Stimulated activated CD4-positive, alpha-beta T cell treated with anti-CD3 and anti-CD28 coated beads, Interleukin-2, amount 100 ng/mL, for 48 hours (primary cell): ENCODE data around the gene GRB2.
"Not testable (repeated sequence)": the region's sequence is repeated elsewhere in the genome, so short reads cannot be mapped to it uniquely, and the experiment has no call there.

ENCODE experiments used
- DNase-seq, 2 donors: peaks; one replicate each; pipeline ENCODE4 v3.0.0-alpha.2; 2020

Gene GRB2

DNA sequence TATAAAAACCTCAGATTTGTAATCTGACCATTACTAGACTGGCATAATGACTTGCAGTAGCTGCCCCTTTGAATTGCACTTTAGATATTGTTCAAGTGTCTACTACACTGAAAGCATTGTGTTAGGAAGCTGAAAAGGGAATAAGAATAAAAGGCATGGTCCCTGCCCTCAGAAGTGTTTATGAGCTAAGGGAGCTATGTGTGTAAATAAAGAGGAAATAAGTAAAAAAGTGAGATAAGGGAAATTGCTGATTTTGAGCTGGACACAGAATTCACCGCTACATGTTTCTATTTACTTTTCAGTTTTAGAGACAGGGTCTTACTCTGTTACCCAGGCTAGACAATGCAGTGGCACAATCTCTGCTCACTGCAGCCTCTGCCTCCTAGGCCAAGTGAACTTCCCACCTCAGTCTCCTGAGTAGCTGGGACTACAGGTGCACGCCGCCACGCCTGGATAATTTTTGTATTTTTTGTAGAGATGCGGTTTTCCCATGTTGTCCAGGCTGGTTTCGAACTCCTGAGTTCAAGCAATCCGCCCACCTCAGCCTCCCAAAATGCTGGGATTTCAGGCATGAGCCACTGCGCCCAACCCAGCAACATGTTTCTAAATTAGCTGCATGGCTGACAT is 57.0 kb downstream of the GRB2 start:
- DNase-seq = no peak

DNA sequence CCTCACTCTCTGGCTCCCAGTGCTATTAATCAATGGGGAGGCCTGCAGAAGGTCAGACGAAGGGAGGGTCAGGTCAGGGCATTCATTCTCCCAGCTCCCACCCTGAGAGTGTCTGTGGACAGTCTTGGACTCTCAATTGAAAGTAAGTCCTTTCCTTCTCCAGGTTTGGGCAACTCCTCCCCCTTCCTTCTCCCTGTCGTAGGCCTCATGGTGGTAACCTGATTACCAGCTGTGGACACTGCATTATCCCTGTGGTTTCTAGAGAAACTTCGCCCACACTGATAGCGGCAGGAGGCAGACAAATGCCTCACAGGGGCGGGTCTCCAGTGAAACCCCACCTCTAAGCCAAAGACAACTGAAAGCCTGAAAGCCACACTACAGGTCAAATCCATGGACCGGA is 58.6 kb downstream of the GRB2 start:
- no peak for DNase-seq

DNA sequence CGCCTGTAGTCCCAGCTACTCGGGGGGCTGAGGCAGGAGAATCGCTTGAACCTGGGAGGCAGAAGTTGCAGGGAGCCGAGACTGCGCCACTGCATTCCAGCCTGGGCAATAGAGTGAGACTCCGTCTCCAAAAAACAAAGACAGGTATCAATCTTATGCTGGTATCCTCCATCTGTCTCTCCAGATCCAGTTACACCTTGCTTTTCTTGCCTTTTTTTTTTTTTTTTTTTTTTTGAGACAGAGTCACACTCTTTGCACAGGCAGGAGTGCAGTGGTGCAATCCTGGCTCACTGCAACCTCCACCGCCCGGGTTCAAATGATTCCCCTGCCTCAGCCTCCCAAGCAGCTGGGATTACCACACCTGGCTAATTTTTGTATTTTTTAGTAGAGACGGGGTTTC is 59.1 kb downstream of the GRB2 start:
- DNase-seq = not testable (repeated sequence)

DNA sequence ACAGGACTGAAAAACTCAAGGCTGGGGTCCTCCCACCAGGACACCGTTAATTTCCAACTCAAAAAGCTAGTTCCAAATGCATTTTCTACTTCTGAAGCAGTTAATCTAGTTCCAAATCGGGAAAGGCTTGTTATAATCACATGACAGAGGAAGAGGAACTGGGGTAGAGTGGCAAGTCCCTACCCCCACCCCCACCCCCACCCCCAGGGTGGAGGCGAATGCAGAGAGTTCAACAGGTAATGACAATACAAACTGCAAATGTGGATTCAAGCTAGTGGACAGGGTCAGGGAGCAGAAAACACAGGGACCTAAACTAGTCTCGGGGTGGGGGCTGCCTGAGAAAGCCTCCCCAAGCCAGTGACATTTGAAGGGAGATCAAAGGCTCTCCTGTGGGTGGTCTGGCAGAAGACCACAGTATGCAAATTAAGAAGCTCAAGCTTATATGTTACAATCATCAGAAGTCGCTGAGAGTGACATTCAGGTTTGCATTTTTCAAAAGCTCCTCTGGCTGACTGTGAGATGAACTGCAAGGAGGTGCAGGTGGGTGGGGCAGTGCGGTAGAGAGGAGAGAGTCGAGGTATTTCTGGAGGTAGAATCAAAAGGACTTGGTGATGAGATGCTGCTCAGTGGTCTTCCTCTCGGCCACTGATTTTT is 59.8 kb downstream of the GRB2 start:
- DNase-seq = no peak

DNA sequence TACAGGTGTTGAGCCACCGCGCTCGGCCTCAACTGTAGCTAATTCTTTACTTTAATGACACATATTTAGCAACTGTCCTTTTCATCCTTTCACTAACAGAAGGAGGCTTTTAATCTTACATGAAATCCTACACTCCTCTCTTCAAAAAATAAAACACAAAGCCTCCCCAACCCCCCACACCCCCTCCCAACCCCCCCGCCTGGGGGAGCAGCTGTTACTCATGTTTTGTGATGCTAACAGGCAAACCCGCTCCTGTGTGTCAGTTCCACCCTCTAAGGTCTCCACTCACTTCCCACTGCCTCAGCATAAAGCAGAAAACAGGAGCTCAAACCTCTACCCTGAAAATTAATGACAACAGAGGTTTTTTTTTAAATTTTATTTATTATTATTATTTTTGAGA is 60.8 kb downstream of the GRB2 start:
- peak in 1 of 2 donors; percentile 30 for DNase-seq

DNA sequence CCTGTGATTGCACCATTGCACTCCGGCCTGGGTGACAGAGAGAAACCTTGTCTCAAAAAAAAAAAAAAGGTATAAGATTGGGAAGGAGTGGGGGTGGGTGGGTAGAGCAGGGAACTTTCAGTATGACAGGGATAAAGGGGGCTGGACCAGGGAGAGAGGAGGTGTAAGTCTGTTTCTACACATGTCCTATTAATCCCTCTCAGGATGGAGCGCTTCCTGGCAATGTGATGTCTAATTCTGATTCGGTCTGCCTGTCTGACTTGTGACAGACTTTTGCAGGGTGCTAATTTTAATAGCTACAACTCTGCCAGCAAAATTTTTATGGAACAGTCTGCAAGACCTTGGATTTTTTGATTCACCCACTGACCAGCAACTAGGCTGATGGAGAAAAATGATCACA is 62.5 kb downstream of the GRB2 start:
- DNase-seq = no peak

DNA sequence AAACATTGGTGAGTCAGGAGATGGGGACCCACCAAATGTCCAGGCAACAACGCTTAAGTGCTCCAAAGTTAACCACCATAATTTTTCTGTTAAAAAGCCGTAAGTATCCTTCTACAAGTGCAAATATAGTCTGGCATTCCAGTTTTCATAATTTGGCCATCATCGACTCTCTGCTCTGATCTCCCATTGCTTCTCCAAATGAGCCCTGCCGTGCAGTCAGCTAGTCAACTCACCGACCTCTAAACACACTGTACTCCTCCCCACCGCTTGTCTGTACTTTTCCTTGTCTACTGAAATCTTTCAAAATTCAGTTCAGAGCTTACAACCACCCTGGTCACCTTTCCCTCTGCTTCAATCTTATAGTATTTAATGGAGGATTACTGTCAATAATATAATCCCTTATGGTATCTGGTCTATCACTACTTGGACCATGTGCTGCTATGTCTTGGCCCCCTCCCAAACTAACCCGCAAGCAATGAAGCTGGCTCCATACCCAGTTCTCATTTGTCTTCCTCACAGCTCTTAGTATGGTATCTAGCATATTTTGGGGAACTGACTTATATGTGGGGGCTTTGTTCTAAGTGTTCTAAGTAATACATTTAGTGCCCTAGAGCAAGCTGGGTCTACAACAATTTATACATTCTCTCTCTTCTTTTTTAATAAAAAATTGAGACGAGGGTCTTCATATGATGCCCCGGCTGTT is 63.5 kb downstream of the GRB2 start:
- no peak for DNase-seq

DNA sequence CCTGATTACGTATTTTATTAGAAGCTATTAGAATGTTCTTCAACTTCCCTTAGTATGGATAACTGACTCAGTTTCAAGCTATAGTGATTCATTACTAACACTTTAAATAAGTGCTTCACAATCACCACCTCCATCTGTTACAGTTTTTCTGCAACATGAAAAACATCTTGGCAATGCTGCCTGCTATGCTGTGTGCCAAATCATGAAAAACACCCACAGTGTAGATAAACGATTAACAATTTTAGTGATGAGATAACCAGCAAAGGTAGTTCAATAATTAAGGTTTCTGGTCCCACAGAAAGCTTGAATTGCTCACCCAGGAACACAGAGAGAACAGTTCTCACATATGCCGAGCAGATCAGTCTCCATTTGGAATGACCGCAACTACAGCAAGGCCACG is 64.8 kb downstream of the GRB2 start:
- DNase-seq = no peak

DNA sequence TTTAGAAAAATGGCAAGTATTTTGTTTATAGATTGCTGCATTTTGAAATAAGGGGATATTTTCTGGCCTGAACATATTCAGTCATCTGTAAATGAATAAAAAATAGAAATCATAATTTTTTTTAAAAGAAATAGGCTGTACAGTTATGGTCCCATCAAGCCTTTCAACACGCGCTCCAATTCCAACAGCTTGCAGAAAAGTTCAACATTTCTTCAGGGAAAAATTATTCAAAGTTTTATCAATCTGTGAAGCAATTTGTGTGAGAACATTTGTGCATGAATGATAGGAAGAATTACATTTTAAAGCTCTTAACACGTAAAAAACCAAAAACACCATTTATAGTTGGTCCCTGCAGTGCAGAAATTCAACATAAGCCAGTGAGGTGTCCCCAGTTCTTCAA is 65.5 kb downstream of the GRB2 start:
- DNase-seq = no peak

DNA sequence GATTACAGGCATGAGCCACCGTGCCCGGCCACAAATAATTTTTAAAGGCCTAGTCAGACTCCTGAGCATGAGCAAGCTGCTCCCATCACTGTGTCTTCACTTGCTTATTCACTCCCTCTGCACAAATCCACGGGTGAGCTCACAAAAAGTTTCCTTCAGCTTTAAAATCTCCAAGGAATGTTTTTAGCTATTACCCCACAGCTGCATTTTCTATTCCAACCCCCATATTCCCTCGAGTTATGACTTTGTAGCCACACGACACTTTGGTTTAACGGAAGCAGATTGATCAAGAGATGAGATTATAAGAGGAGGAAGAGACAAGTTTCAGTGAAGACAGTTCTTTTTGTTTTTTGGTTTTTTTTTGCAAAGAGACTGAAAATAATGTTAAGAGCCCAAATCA is 67.1 kb downstream of the GRB2 start:
- DNase-seq = no peak

DNA sequence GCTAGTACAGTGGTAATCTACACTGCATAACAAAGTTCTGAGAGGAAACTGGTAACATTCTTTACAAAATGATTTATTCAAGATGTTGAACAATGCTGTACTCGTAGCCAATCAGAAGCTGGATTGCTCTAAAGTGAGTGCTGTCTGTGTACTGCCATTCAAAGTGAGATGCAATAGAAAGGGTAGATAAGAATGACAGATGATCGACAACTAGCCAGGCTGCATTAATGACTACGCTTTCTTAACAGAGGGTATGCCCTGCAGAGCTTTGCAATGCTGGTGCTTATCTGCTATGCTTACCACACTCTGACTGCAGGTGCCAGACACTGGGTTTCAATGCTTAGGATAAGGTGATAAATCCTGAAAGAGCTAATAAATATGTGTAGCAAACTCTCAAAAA is 70.2 kb downstream of the GRB2 start:
- no peak for DNase-seq

DNA sequence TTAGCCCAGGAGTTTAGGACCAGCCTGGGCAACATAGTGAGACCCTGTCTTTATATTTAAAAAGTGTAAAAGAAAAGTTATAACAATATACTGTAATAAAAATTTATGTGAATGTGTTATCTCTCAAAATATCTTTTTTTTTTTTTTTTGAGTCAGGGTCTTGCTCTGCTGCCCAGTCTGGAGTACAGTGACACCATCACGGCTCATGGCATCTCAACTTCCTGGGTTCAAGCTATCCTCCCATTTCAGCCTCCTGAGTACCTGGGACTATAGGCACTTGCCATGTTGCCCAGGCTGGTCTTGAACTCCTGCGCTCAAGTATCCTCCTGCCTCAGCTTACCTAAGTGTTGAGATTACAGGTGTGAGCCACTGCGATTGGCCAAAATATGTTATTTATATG is 70.8 kb downstream of the GRB2 start:
- no peak for DNase-seq

DNA sequence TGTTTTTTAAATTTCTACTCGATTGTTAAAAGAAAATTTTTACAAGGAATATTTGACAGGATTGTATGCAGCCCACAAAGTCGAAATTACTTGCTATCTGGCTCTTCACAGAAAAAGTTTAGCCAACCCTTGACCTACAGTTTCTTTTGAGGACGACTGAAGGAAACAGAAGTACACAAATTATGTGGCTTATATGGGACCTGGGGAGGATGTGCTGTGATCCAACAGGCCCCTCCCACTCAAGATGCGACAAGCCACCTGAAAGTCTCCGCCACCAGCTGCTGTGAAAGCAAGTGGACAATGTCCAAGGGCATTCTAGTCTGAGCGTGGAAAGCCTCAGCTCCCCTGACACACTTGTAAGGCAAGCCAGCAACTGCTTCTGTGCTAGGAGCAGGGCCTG is 73.8 kb downstream of the GRB2 start:
- no peak for DNase-seq

DNA sequence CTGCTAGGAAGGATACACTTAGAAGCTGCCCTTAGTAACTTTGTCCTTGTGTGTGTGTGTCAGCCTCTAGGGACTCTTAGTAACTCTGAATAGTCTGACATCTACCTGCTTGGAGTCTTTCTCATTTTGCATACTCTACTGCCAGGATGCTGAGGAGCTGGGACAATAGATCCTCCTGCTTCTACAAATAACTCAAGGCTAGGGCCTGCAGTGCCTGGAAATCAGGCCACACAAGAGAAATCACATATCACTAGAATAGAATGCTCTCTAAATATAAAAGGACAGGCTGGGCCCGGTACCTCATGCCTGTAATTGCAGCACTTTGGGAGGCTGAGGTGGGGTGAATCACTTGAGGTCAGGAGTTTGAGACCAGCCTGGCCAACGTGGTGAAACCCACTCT is 77.7 kb downstream of the GRB2 start:
- DNase-seq = no peak

DNA sequence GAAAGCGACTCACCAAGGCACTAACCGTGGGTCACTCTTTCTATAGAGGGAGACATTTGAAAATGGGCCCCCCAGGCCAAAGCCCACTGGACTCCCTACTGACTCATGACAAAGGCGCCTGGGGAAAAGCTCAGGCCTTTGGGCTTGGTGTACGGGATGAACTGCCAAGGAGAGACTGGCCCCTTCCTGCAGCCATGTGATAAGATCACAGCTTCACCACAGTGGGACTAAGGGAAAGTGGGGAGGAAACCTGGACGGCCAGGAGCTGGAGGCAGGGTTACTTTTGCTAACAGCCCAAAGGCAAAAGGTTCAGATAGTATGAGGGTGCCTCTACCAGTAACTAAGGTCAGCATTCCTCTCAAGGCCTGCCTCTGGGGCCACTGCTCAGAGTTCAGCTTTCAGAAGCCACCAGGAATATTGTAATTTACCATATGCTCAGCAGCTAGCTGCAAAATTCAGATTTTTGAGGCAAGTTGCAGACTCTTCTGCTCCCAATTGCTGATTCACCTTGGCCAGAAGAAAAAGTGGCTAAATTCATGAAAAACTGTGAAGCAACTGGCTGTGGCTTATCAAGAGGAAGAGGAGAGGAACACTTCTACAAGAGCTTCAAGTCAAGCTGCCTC is 79.1 kb downstream of the GRB2 start:
- no peak for DNase-seq

DNA sequence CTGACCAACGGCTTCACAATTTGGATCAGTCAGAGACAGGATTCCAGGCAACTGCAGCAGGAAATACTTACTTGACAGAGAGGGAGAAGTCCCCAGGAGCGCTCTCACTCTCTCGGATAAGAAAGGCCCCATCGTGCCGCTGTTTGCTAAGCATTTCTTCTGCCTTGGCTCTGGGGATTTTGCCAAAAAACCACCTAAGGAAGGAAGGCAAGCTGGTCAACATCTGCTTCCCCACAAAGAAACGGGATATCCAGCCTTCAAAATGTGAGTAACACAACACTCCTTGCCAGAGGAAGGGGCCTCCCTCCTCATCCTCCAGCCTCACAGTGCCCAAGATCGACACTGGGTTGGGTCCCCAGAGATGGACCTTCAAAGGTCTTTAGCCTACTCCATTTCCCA is 79.7 kb downstream of the GRB2 start:
- no peak for DNase-seq

DNA sequence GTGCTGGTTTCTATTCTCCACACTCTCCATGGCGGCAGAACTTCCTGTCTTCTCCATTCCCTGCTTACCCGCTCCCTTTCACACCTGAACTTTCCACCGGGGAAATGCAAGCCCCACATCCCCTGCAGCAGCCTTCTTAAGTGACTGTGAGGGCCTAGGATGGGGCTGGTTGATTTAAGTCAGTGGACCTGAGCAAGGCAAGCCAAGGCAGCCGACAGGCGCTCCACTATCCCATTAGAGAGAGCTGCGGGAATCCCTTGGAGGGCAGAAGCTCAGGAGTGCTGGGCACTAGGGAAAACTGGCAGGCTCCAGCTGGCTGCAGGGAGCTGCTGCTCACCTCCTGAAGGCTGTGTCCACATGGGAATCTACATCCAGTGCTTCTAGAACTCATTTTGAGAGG is 80.1 kb downstream of the GRB2 start:
- no peak for DNase-seq

DNA sequence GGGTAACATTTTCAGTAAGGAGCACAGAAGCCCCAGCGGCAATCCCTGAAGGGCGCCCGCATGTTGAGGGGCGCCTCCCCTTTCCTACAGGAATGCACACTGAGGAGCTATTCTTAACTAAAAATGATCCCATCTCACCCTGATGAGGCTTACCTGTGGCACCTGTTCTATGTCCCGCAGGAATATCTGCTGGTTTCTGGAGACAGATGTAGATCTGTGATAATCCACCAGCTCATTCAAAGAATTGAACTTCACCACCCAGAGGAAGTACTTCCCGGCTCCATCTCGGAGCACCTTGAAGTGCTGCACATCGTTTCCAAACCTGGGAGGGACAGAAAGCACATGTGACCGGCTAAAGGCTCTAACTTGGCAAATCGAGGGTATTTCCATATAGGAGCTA is 84.0 kb downstream of the GRB2 start:
- no peak for DNase-seq

DNA sequence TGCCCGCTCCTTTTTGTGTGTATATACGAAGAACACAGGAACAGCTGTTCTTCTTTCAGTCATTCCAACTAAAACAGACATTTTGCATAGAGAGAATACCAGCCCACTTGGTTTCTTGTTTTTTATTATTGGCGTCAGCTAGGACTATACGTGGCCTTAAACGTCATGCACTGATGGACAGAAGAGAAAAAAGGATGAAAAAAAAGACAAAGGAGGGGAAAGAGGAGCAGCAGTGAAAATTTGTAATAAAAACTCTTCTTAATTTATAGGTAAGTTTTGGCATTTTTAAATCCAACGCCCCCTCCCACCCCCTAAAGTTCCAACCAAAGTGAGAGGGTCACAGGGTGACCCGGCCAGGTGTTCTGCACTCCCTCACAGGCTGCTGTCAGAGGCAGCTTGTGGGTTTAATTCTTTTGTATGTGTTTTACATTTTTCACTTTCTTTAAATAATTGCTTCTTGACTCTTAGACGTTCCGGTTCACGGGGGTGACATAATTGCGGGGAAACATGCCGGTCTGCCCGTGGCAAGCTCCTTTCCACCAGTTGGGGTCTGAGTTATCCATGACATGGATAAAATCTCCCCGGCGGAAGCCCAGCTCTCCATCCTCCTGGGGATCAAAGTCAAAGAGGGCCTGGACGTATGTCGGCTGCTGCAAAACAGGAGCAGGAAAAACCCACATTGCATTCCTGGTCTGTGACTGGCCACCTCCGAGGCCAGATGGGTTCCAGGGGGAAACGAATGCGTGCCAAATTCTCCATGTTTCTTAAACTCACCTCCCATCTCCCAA is 85.4 kb downstream of the GRB2 start:
- DNase-seq = no peak

DNA sequence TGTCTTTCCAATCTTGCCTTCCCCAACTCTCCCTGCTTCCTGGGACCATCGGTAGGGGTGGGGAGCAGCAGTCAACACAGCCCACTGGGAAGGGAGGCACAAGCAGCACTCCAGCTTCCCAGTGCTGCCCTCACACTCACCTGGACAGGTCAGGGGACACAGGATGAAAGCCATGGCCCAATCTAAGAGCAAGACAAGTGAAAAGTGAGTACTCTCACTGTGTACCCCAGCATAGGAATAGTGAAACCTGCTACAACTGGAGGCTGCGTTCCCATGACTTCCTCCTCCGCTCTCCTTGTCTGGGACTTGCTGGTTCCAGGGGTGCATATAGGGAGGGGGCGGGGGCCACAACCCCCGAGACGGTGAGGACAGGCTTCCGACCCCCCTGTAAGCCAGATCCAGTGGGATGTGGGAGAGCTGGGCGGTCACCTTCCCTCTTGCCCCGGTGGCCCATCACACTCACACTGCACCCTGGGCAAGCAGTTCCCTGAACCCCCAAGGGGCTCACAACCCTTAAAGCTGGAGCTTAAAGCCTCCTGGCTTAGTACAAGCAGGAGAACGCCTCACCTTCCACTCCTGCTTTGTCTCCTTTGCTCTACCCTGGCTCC is 86.8 kb downstream of the GRB2 start:
- no peak for DNase-seq

DNA sequence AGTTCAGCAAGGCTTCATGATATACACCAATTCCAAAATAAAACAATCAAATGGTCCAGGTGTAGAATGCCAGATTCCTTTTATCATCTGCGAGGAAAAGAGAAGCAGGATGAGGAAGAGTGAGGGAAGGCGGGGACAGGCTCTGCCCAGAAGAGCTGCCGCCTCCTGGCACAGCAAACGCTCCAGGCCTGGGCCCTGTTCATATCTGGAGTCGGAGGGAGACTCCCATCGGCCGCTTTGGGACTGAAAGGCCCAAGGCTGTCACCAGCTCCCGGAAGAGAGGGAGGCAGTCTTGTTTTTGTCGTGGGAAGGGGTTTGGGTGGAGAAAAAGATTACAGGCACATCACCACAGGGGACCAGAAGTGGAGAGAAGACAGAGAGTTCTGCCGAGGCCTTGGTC is 87.3 kb downstream of the GRB2 start:
- no peak for DNase-seq

DNA sequence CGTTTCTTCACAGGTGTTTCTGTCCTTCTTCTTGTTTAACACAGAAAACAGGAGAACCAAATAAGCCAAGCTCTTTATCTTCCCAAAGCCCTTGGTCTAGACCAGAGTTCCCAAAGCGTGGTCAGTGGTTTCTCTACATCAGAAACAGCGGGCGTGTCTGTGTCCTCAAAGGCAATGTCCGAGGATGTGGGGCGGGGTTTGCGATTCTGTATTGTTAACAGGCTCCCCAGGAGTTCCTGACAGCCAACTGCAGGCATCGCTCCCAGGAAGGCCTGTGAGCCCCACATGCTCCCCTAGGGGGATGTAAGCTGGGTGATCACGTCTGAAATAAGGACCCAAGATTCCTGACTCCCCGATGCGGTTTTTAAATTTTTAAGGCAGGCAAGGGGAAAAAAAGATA is 87.8 kb downstream of the GRB2 start:
- no peak for DNase-seq

DNA sequence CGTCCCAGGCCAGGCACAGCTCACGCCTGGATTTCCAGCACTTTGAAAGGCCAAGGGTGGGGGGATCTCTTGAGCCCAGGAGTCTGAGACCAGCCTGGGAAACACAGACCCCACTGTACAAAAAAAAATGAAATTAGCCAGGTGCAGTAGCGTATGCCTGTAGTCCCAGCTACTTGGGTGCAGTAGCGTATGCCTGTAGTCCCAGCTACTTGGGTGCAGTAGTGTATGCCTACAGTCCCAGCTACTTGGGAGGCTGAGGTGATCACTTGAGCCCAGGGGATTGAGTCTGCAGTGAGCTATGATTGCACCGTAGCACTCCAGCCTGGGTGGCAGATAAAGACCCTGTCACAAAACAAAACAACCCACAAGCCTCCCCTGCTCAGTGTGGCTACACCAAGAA is 89.2 kb downstream of the GRB2 start:
- DNase-seq = no peak
